Sigmoid colon (tissue), 7 donors: ENCODE data around the gene COX10. TPM values are rescaled to one million over a fixed set of nuclear protein-coding genes. Genes with fewer than 3 reads are reported as not detected.

Experiments used
- DNase-seq: peaks from one replicate; pipeline ENCODE4 v3.0.0-alpha.2; 2019
- H3K27ac ChIP-seq, 4 donors: fragments of 200-600 bp; sonication (generic); one replicate each; pipeline ENCODE4 v1.5.1; 2016 to 2019; ENCODE audit warnings: mild to moderate bottlenecking in 1 of 4
- H3K27me3 ChIP-seq, 3 donors: fragments of 200-600 bp; sonication (generic); one replicate each; pipeline ENCODE4 v1.5.1; 2019; ENCODE audit warnings: mild to moderate bottlenecking in 1 of 3
- H3K36me3 ChIP-seq, 4 donors: fragments of 200-600 bp; sonication (generic); one replicate each; pipeline ENCODE4 v1.5.1; 2016 to 2019
- H3K4me1 ChIP-seq, 4 donors: fragments of 200-600 bp; sonication (generic); one replicate each; pipeline ENCODE4 v1.5.1; 2017 to 2019
- H3K4me3 ChIP-seq, 4 donors: fragments of 200-600 bp; sonication (generic); one replicate each; pipeline ENCODE4 v1.5.1; 2017 to 2019; ENCODE audit warnings: mild to moderate bottlenecking in 2 of 4, moderate library complexity in 1 of 4
- H3K9me3 ChIP-seq, 4 donors: fragments of 200-600 bp in 3 of 4; sonication (generic) in 3 of 4; one replicate each; pipeline versions ENCODE4 v1.5.1 to v1.6.1; 2013 to 2019
- CTCF ChIP-seq, 4 experiments: fragments of 450-650 bp in 3 of 4; fragments of 200-600 bp in 1 of 4; IDR thresholded peaks; one replicate each; pipeline ENCODE4 v1.5.1; 2016 to 2019; ENCODE audit warnings: antibody characterized with exemption in 4 of 4, mild to moderate bottlenecking in 3 of 4, moderate library complexity in 2 of 4
- EP300 ChIP-seq, 4 donors: sonication (generic); formaldehyde crosslinking; IDR thresholded peaks; one replicate each; pipeline ENCODE4 v1.6.1; 2017; ENCODE audit warnings: antibody characterized with exemption in 4 of 4
- POLR2A ChIP-seq, 2 donors: fragments of 450-650 bp; IDR thresholded peaks; one replicate each; pipeline ENCODE4 v1.6.1; 2016; ENCODE audit warnings: antibody characterized with exemption in 2 of 2, mild to moderate bottlenecking in 2 of 2, moderate library complexity in 2 of 2
- POLR2AphosphoS5 ChIP-seq, 4 donors: sonication (generic); formaldehyde crosslinking; IDR thresholded peaks; one replicate each; pipeline ENCODE4 v1.6.1; 2017; ENCODE audit warnings: antibody characterized with exemption in 4 of 4
- WGBS, 2 donors: extraction: QIAGEN DNeasy Blood & Tissue Kit; methylation state at CpG; one replicate each; pipeline ENCODE4 v1.1.7; 2013; 5-methylcytosine and 5-hydroxymethylcytosine counted together
- intact Hi-C: fragments of 100-400 bp; cut with DNase I; formaldehyde crosslinking; loops from one replicate; pipeline ENCODE4 v1.15.1; 2023
- polyA plus RNA-seq, 3 donors: library from polyadenylated mRNA; stranded (reverse); fragments of 200-250 nt; gene quantifications; one replicate each; pipeline ENCODE4 v1.2.3, GENCODE V29; 2013
- total RNA-seq, 4 donors: library from RNA; depleted of rRNA; stranded (reverse); fragments of >200 nt; gene quantifications; one replicate each; pipeline ENCODE4 v1.1.0, GENCODE V29; 2016
- donor health status: healthy with polysubstance abuse.
- donor health status: Bipolar disorder and iron deficiency.
- donor health status: healthy.

Gene COX10
- total and polyA plus RNA-seq, 7 donors = 14.4 to 23.9 (median 17.3) TPM

GRCh38 chr17:14214271-14214670, 145.0 kb downstream of the COX10 start:
- Histone ChIP-seq H3K4me3 (no peak overlapping the region), H3K27me3 (no peaks in the 10 kb centered on the region), H3K27ac (no peak overlapping the region), H3K9me3 (no peaks in the 10 kb centered on the region), H3K36me3 (peaks cover 0 to 8% (median 0%) of the 10 kb centered on the region in 4 donors), H3K4me1 (no peaks in the 10 kb centered on the region)
- intact Hi-C loops = no loop called here
- TF ChIP-seq POLR2AphosphoS5 (IDR thresholded peaks at IDR 0.05) = no peak
- TF ChIP-seq EP300 (IDR thresholded peaks at IDR 0.05) = no peak
- no peak for TF ChIP-seq POLR2A (IDR thresholded peaks at IDR 0.05)
- no peak for TF ChIP-seq CTCF (IDR thresholded peaks at IDR 0.05)
- WGBS, 2 donors = 93 to 98% methylated on average over 2 of the region's 2 CpGs
- no peak for DNase-seq

- 94 to 95% methylated on average over 4 of the region's 4 CpGs for WGBS, 2 donors
These were observed 153.3 kb downstream of the COX10 start for GRCh38 chr17:14222611-14223010.

GRCh38 chr17:14225254-14225980, 156.1 kb downstream of the COX10 start:
- 46 to 65% methylated on average over 10 of the region's 10 CpGs for WGBS, 2 donors
- no peaks in the 10 kb centered on the region for H3K9me3 ChIP-seq
- no peak overlapping the region for H3K27ac ChIP-seq
- H3K36me3 ChIP-seq = no peaks in the 10 kb centered on the region
- no peak for DNase-seq
- intact Hi-C loops = no loop called here
- peaks cover 0 to 9% (median 4%) of the 10 kb centered on the region in 4 donors for H3K4me1 ChIP-seq
- H3K27me3 ChIP-seq = no peaks in the 10 kb centered on the region
- no peak for TF ChIP-seq CTCF (IDR thresholded peaks at IDR 0.05)
- no peak for TF ChIP-seq EP300 (IDR thresholded peaks at IDR 0.05)
- no peak for TF ChIP-seq POLR2AphosphoS5 (IDR thresholded peaks at IDR 0.05)
- no peak for TF ChIP-seq POLR2A (IDR thresholded peaks at IDR 0.05)
- no peak overlapping the region for H3K4me3 ChIP-seq

More at GRCh38 chr17:14222611-14223010, 153.3 kb downstream of the COX10 start:
- Histone ChIP-seq H3K4me1 (no peaks in the 10 kb centered on the region), H3K4me3 (no peak overlapping the region), H3K36me3 (no peaks in the 10 kb centered on the region), H3K27me3 (no peaks in the 10 kb centered on the region), H3K27ac (no peak overlapping the region), H3K9me3 (no peaks in the 10 kb centered on the region)
- TF ChIP-seq CTCF (IDR thresholded peaks at IDR 0.05) = no peak
- no peak for TF ChIP-seq POLR2AphosphoS5 (IDR thresholded peaks at IDR 0.05)
- TF ChIP-seq POLR2A (IDR thresholded peaks at IDR 0.05) = no peak
- TF ChIP-seq EP300 (IDR thresholded peaks at IDR 0.05) = no peak
- DNase-seq = no peak
- intact Hi-C loops = no loop called here

GRCh38 chr17:14227052-14227451, 157.7 kb downstream of the COX10 start:
- no peak for TF ChIP-seq POLR2AphosphoS5 (IDR thresholded peaks at IDR 0.05)
- TF ChIP-seq POLR2A (IDR thresholded peaks at IDR 0.05) = no peak
- no peak for TF ChIP-seq CTCF (IDR thresholded peaks at IDR 0.05)
- no peak for TF ChIP-seq EP300 (IDR thresholded peaks at IDR 0.05)
- DNase-seq = no peak

More at GRCh38 chr17:14227052-14227451, 157.7 kb downstream of the COX10 start:
- H3K4me3 ChIP-seq = no peak overlapping the region
- no peaks in the 10 kb centered on the region for H3K27me3 ChIP-seq
- no peaks in the 10 kb centered on the region for H3K9me3 ChIP-seq
- no peaks in the 10 kb centered on the region for H3K36me3 ChIP-seq
- WGBS, 2 donors = 95 to 97% methylated on average over 7 of the region's 7 CpGs
- peaks cover 0 to 9% (median 4%) of the 10 kb centered on the region in 4 donors for H3K4me1 ChIP-seq
- H3K27ac ChIP-seq = no peak overlapping the region
- intact Hi-C loops = no loop called here
